HG02642 (cell line): ENCODE results near the gene ARPIN.
A peak's percentile ranks its signal among the peaks of the same experiment; 100 is the strongest.
"Not testable (repeated sequence)": the region's sequence is repeated elsewhere in the genome, so short reads cannot be mapped to it uniquely, and the experiment has no call there.

Experiments used
- ATAC-seq: cut with Tn5 transposase; IDR thresholded peaks from one replicate; pipeline ENCODE4 v1.9.1; 2021; ENCODE audit warnings: mild to moderate bottlenecking; ENCODE audit not compliant: unreplicated experiment, poor library complexity

ARPIN gene

GRCh38 chr15:89883518-89883917, 29.2 kb downstream of the ARPIN start:
- ATAC-seq = no peak

- no peak for ATAC-seq
Observed at GRCh38 chr15:89880727-89881126, 32.0 kb downstream of the ARPIN start.

- no peak for ATAC-seq
Observed at GRCh38 chr15:89878323-89878722, 34.4 kb downstream of the ARPIN start.

GRCh38 chr15:89877083-89877425, 35.7 kb downstream of the ARPIN start:
- no peak for ATAC-seq

GRCh38 chr15:89876396-89877082, 36.2 kb downstream of the ARPIN start:
- ATAC-seq = no peak

GRCh38 chr15:89875741-89876140, 37.0 kb downstream of the ARPIN start:
- no peak for ATAC-seq

- peak; percentile 79 for ATAC-seq
Observed at GRCh38 chr15:89874926-89875564, 37.7 kb downstream of the ARPIN start.

- ATAC-seq = no peak
Observed at GRCh38 chr15:89870688-89871288, 42.0 kb downstream of the ARPIN start.

GRCh38 chr15:89870006-89870405, 42.7 kb downstream of the ARPIN start:
- ATAC-seq = no peak

GRCh38 chr15:89869490-89869889, 43.3 kb downstream of the ARPIN start:
- not testable (repeated sequence) for ATAC-seq

GRCh38 chr15:89864958-89865739, 47.6 kb downstream of the ARPIN start:
- no peak for ATAC-seq

- no peak for ATAC-seq
Observed at GRCh38 chr15:89863918-89864317, 48.8 kb downstream of the ARPIN start.

- no peak for ATAC-seq
Observed at GRCh38 chr15:89860891-89861290, 51.9 kb downstream of the ARPIN start.

GRCh38 chr15:89860431-89860830, 52.3 kb downstream of the ARPIN start:
- ATAC-seq = no peak

- no peak for ATAC-seq
Observed at GRCh38 chr15:89858661-89859458, 53.9 kb downstream of the ARPIN start.

GRCh38 chr15:89857673-89858072, 55.1 kb downstream of the ARPIN start:
- no peak for ATAC-seq

GRCh38 chr15:89855948-89856347, 56.8 kb downstream of the ARPIN start:
- ATAC-seq = no peak

- not testable (repeated sequence) for ATAC-seq
Observed at GRCh38 chr15:89854863-89855262, 57.9 kb downstream of the ARPIN start.

GRCh38 chr15:89852342-89852995, 60.3 kb downstream of the ARPIN start:
- ATAC-seq = no peak
